Astrocyte of the spinal cord (primary cell): ENCODE data around the gene DRD4.
A peak's percentile ranks its signal among the peaks of the same experiment; 100 is the strongest.

Source experiments
- DNase-seq: peaks from one replicate; pipeline ENCODE4 v3.0.0; 2011; ENCODE audit warnings: low read depth, low spot score
- H3K4me3 ChIP-seq: 2 replicates; pipeline ENCODE4 v1.5.1; 2011; ENCODE audit warnings: low read depth, mild to moderate bottlenecking, low read length, moderate library complexity
- in situ Hi-C: cut with HindIII; loops from 2 replicates; pipeline ENCODE4 v1.10.0; 2017; ENCODE audit warnings: low sequenced_read_pairs
- TF ChIP-seq, protein P1 (sequence below): IDR thresholded peaks from 2 replicates; pipeline ENCODE4 v1.5.1; 2012; ENCODE audit warnings: low read depth, mild to moderate bottlenecking, low read length, inconsistent platforms

Gene DRD4

DNA sequence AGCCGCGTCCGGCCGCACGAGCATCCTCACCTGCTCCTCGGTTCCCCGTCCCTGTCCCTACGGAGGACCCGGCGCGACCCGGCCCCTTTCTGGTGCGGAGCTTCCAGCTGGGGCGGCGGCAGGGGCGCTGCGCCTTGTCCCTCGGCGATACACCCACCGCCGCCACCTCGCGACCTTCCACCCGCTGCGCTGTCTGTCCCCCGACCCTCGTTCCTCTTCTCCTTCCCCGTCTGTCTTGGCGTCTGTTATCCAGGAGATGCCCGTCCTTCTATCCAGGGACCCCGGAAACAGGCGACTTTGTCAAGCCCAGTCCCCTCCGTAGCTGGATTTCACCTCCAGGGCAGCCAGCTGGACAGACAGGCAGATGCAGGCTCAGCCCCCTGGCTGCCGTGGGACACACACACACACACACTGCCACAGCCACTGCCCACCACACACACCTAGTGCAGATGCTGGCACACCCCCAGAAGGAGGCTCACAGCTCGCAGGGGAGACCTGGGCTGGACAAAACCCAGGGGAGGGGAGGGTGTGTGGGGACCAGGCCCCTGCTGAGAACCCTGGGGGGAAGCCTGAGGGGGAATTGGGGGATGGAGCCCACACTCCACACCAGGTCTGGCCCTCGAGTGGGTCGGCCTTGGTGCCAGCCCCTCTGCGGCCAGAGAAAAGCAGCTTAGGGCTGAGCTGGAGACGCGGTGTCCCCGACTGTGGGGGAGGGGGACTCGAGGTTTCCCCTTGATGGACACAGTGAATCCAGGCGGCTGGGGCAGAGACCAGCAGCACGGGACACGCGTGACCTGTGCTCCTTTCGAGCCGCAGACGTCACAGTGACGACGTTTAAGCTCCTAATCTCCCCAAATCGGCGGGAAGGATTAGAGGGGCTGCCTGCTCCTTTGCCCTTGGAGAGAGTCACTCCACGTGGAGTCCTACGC, 788 bp downstream of the DRD4 start:
- no peak overlapping the region for H3K4me3 ChIP-seq
- TF ChIP-seq, protein P1, sequence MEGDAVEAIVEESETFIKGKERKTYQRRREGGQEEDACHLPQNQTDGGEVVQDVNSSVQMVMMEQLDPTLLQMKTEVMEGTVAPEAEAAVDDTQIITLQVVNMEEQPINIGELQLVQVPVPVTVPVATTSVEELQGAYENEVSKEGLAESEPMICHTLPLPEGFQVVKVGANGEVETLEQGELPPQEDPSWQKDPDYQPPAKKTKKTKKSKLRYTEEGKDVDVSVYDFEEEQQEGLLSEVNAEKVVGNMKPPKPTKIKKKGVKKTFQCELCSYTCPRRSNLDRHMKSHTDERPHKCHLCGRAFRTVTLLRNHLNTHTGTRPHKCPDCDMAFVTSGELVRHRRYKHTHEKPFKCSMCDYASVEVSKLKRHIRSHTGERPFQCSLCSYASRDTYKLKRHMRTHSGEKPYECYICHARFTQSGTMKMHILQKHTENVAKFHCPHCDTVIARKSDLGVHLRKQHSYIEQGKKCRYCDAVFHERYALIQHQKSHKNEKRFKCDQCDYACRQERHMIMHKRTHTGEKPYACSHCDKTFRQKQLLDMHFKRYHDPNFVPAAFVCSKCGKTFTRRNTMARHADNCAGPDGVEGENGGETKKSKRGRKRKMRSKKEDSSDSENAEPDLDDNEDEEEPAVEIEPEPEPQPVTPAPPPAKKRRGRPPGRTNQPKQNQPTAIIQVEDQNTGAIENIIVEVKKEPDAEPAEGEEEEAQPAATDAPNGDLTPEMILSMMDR, result no peak
- in situ Hi-C loops, result no loop called here
- no peak for DNase-seq

DNA sequence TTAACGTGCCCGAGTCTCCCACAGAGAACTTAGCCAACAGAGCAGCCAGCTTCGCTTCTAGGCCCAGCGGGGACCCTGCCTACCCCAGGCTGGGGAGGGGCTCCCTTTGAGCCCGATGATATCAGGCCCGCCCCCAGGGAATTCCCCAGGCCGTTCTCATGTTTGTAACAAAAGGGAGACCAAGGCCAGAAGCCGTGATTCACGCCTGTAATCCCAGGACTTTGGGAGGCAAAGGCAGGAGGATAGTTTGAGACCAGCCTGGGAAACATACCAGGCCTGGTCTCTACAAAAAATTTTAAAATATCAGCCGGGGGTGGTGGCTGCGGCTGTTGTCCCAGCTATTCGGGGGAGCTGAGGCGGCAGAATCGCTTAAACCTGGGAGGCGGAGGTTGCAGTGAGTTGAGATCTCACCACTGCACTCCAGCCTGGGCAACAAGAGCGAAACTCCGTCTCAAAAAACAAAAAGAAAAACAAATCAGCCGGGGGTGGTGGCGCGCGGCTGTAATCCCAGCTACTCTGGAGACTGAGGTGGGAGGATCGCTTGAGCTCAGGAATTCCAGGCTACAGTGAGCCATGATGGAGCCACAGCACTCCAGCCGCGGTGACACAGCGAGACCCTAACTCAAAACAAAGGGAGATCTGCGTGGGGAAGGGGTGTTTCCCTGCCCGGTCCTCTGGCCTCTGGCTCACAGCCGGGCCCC, 1.7 kb downstream of the DRD4 start:
- no peak overlapping the region for H3K4me3 ChIP-seq
- peak; percentile 29 for DNase-seq
- in situ Hi-C loops, result no loop called here
- TF ChIP-seq, protein P1, result no peak

DNA sequence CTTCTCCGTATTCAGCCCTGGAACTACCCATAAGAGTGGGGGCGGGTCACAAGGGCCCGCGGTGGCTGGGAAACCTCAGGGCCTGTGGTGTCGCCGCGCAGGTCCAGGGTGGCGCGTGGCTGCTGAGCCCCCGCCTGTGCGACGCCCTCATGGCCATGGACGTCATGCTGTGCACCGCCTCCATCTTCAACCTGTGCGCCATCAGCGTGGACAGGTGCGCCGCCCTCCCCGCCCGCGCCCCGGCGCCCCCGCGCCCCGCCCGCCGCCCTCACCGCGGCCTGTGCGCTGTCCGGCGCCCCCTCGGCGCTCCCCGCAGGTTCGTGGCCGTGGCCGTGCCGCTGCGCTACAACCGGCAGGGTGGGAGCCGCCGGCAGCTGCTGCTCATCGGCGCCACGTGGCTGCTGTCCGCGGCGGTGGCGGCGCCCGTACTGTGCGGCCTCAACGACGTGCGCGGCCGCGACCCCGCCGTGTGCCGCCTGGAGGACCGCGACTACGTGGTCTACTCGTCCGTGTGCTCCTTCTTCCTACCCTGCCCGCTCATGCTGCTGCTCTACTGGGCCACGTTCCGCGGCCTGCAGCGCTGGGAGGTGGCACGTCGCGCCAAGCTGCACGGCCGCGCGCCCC, 2.4 kb downstream of the DRD4 start:
- TF ChIP-seq, protein P1, result no peak
- no peak for DNase-seq
- H3K4me3 ChIP-seq, result no peak overlapping the region
- in situ Hi-C loops, result no loop called here

DNA sequence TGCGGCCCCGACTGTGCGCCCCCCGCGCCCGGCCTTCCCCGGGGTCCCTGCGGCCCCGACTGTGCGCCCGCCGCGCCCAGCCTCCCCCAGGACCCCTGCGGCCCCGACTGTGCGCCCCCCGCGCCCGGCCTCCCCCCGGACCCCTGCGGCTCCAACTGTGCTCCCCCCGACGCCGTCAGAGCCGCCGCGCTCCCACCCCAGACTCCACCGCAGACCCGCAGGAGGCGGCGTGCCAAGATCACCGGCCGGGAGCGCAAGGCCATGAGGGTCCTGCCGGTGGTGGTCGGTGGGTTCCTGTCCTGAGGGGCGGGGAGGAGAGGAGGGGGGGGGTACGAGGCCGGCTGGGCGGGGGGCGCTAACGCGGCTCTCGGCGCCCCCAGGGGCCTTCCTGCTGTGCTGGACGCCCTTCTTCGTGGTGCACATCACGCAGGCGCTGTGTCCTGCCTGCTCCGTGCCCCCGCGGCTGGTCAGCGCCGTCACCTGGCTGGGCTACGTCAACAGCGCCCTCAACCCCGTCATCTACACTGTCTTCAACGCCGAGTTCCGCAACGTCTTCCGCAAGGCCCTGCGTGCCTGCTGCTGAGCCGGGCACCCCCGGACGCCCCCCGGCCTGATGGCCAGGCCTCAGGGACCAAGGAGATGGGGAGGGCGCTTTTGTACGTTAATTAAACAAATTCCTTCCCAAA, 3.1 kb downstream of the DRD4 start:
- no peak for DNase-seq
- TF ChIP-seq, protein P1, result no peak
- H3K4me3 ChIP-seq, result no peak overlapping the region
- in situ Hi-C loops, result no loop called here

DNA sequence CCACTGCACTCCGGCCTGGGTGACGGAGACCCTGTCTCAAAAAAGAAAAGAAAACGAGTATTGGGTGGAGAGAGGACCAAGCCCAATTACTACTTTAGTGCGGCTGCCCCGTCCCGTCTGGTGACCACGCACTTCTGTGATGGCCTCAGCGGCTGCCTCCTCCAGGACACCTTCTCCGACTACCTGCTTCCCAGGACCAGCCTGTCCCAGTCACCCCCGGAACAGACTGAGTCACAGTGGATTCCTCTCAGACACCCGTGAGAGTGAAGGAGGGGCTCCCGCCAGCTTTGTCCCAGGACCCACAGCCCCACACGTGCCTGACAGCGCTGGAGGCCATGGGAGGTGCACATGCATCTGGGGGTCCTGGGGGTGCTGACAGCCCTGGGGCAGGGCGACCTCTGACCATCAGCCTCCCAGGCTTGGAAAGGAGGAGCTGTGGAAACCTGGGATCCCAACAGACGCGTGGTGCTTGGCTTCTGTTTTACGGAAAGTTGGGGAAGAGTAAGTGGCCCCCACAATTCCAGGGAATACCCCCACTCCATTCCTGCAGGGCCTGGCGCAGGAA, 4.8 kb downstream of the DRD4 start:
- no peak for DNase-seq
- in situ Hi-C loops, result no loop called here
- H3K4me3 ChIP-seq, result no peak overlapping the region
- TF ChIP-seq, protein P1, result no peak

DNA sequence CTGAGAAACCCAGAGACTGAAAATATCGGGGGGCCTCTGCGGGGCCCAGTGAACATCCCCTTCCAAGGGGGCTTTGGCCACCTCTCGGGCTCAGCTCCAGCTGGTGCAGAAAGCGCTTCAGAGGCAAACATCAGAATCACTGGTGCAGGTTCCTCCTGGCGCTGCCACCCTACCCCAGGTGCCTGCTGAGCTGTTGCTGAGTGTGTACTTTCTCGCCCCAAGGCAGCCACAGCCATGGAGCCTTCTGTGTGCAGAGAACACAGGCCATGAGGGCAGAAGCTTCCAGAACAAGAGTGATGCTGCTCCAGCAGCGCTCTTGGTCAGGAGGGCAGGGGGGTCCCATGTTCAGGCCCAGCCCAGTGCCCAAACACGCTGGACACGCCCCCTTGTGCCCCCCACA, 6.3 kb downstream of the DRD4 start:
- H3K4me3 ChIP-seq, result no peak overlapping the region
- DNase-seq, result no peak
- TF ChIP-seq, protein P1, result no peak
- in situ Hi-C loops, result no loop called here
